HEK293 (cell line): ENCODE data around the gene SMOC1.

Source experiments
- CTCF ChIA-PET: fragments of 350-600 bp; formaldehyde crosslinking; extraction: SDS; loops from one replicate; lab custom pipeline; 2021; ENCODE audit warnings: antibody characterized with exemption; lab: Yijun Ruan, JAX
- POLR2A ChIA-PET: fragments of 300-600 bp; formaldehyde crosslinking; extraction: SDS; loops from one replicate; lab custom pipeline; 2020; ENCODE audit warnings: antibody characterized with exemption, inconsistent platforms; lab: Yijun Ruan, JAX
- H3K27ac ChIP-seq: fragments of 200-500 bp; sonication (Bioruptor generic); 2 replicates; pipeline ENCODE4 v1.5.1; 2014; ENCODE audit warnings: low read depth, low read length, control low read depth, inconsistent platforms; ENCODE audit errors: extremely low read depth
- H3K36me3 ChIP-seq, 2 experiments: fragments of 200-500 bp in 1 of 2; sonication (Bioruptor generic) in 1 of 2; 1 replicate in 1 of 2; 2 replicates in 1 of 2; pipeline ENCODE4 v1.5.1; 2014 to 2017; ENCODE audit warnings: inconsistent platforms in 2 of 2, low read length in 2 of 2; ENCODE audit not compliant: control insufficient read depth in 2 of 2, insufficient read depth in 1 of 2
- H3K4me1 ChIP-seq: fragments of 200-500 bp; sonication (Bioruptor generic); 2 replicates; pipeline ENCODE4 v1.5.1; 2014; ENCODE audit warnings: mild to moderate bottlenecking, low read length, inconsistent platforms; ENCODE audit not compliant: control insufficient read depth, insufficient read depth
- H3K4me3 ChIP-seq: 2 replicates; pipeline ENCODE4 v1.5.1; 2011; ENCODE audit warnings: low read depth, mild to moderate bottlenecking, control low read depth, low read length, moderate library complexity
- H3K9me3 ChIP-seq: fragments of 200-500 bp; sonication (Bioruptor generic); 2 replicates; pipeline ENCODE4 v1.5.1; 2014; ENCODE audit warnings: low read depth, low read length, inconsistent platforms; ENCODE audit not compliant: control insufficient read depth, insufficient read depth
- FEZF1 ChIP-seq: fragments of 450-650 bp; formaldehyde crosslinking; IDR thresholded peaks from 2 replicates; pipeline ENCODE4 v1.5.1; 2016; ENCODE audit warnings: missing biosample characterization, missing genetic modification characterization
- GLIS1 ChIP-seq: fragments of 450-650 bp; formaldehyde crosslinking; IDR thresholded peaks from 2 replicates; pipeline ENCODE4 v1.5.1; 2016; ENCODE audit warnings: missing biosample characterization, missing genetic modification characterization
- KLF16 ChIP-seq: fragments of 450-650 bp; formaldehyde crosslinking; IDR thresholded peaks from 2 replicates; pipeline ENCODE4 v1.5.1; 2017; ENCODE audit warnings: missing biosample characterization, missing genetic modification characterization
- MEIS1 ChIP-seq: sonication (generic); formaldehyde crosslinking; IDR thresholded peaks from 2 replicates; pipeline ENCODE4 v1.8.1; 2022; ENCODE audit warnings: missing genetic modification reagents, mild to moderate bottlenecking, borderline replicate concordance
- PRDM10 ChIP-seq: fragments of 450-650 bp; formaldehyde crosslinking; IDR thresholded peaks from 2 replicates; pipeline ENCODE4 v1.5.1; 2016; ENCODE audit warnings: missing biosample characterization, missing genetic modification characterization
- REST ChIP-seq: fragments of 450-650 bp; formaldehyde crosslinking; IDR thresholded peaks from 2 replicates; pipeline ENCODE4 v1.5.1; 2016; ENCODE audit warnings: missing biosample characterization, missing genetic modification characterization
- SCRT2 ChIP-seq: fragments of 450-650 bp; formaldehyde crosslinking; IDR thresholded peaks from 2 replicates; pipeline ENCODE4 v1.5.1; 2016; ENCODE audit warnings: missing biosample characterization, missing genetic modification characterization
- SP2 ChIP-seq: fragments of 450-650 bp; formaldehyde crosslinking; IDR thresholded peaks from 2 replicates; pipeline ENCODE4 v1.5.1; 2016; ENCODE audit warnings: missing biosample characterization, missing genetic modification characterization
- YY2 ChIP-seq: fragments of 450-650 bp; formaldehyde crosslinking; IDR thresholded peaks from 2 replicates; pipeline ENCODE4 v1.5.1; 2016; ENCODE audit warnings: missing biosample characterization, missing genetic modification characterization
- ZBTB10 ChIP-seq: fragments of 450-650 bp; formaldehyde crosslinking; IDR thresholded peaks from 2 replicates; pipeline ENCODE4 v1.5.1; 2016; ENCODE audit warnings: missing biosample characterization, missing genetic modification characterization
- ZFHX2 ChIP-seq: fragments of 450-650 bp; formaldehyde crosslinking; conservative IDR thresholded peaks from 2 replicates; pipeline ENCODE4 v1.5.1; 2016; ENCODE audit warnings: missing biosample characterization, missing genetic modification characterization
- ZNF138 ChIP-seq: fragments of 450-650 bp; formaldehyde crosslinking; IDR thresholded peaks from 2 replicates; pipeline ENCODE4 v1.5.1; 2016; ENCODE audit warnings: missing biosample characterization, missing genetic modification characterization, borderline replicate concordance
- ZNF140 ChIP-seq: fragments of 450-650 bp; formaldehyde crosslinking; IDR thresholded peaks from 2 replicates; pipeline ENCODE4 v1.5.1; 2016; ENCODE audit warnings: missing biosample characterization, missing genetic modification characterization
- ZNF202 ChIP-seq: fragments of 450-650 bp; formaldehyde crosslinking; IDR thresholded peaks from 2 replicates; pipeline ENCODE4 v1.5.1; 2016; ENCODE audit warnings: missing biosample characterization, missing genetic modification characterization, borderline replicate concordance
- ZNF24 ChIP-seq: fragments of 450-650 bp; formaldehyde crosslinking; IDR thresholded peaks from 2 replicates; pipeline ENCODE4 v1.5.1; 2016; ENCODE audit warnings: missing biosample characterization, missing genetic modification characterization
- ZNF302 ChIP-seq: fragments of 450-650 bp; formaldehyde crosslinking; IDR thresholded peaks from 2 replicates; pipeline ENCODE4 v1.5.1; 2016; ENCODE audit warnings: missing biosample characterization, missing genetic modification characterization, low read depth
- ZNF324 ChIP-seq: fragments of 450-650 bp; formaldehyde crosslinking; IDR thresholded peaks from 2 replicates; pipeline ENCODE4 v1.5.1; 2016; ENCODE audit warnings: missing biosample characterization, missing genetic modification characterization
- ZNF391 ChIP-seq: fragments of 450-650 bp; formaldehyde crosslinking; IDR thresholded peaks from 2 replicates; pipeline ENCODE4 v1.5.1; 2016; ENCODE audit warnings: low read depth, missing biosample characterization, missing genetic modification characterization, borderline replicate concordance
- ZNF416 ChIP-seq: fragments of 450-650 bp; formaldehyde crosslinking; IDR thresholded peaks from 2 replicates; pipeline ENCODE4 v1.5.1; 2016; ENCODE audit warnings: missing biosample characterization, missing genetic modification characterization
- ZNF449 ChIP-seq: fragments of 450-650 bp; formaldehyde crosslinking; IDR thresholded peaks from 2 replicates; pipeline ENCODE4 v1.5.1; 2017; ENCODE audit warnings: missing biosample characterization, mild to moderate bottlenecking, missing genetic modification characterization, moderate library complexity
- ZNF580 ChIP-seq: fragments of 450-650 bp; formaldehyde crosslinking; IDR thresholded peaks from 2 replicates; pipeline ENCODE4 v1.5.1; 2016; ENCODE audit warnings: missing biosample characterization, missing genetic modification characterization
- ZNF660 ChIP-seq: fragments of 450-650 bp; IDR thresholded peaks from 2 replicates; pipeline ENCODE4 v1.5.1; 2018; ENCODE audit warnings: missing biosample characterization, mild to moderate bottlenecking, missing genetic modification characterization
- ZNF768 ChIP-seq: fragments of 450-650 bp; formaldehyde crosslinking; IDR thresholded peaks from 2 replicates; pipeline ENCODE4 v1.5.1; 2018; ENCODE audit warnings: missing biosample characterization, mild to moderate bottlenecking, missing genetic modification characterization

SMOC1 gene

GRCh38 chr14:69968681-69969080, 89.5 kb downstream of the SMOC1 start (continued):
- TF ChIP-seq PRDM10, result no peak
- no peak for TF ChIP-seq ZNF416 (tag by site-specific recombination)
- TF ChIP-seq ZNF660 (tag by site-specific recombination), result no peak
- no peak for TF ChIP-seq ZNF138 (tag by site-specific recombination)
- TF ChIP-seq SCRT2 (tag by site-specific recombination), result no peak
- no peak for TF ChIP-seq ZNF302
- TF ChIP-seq YY2, result no peak
- TF ChIP-seq ZFHX2 (tag by site-specific recombination), result no peak
- TF ChIP-seq, all 188 proteins: peak for 0

- POLR2A ChIA-PET, result no interaction called here
Observed at GRCh38 chr14:69972755-69973154, 93.5 kb downstream of the SMOC1 start.

GRCh38 chr14:69973846-69974245, 94.6 kb downstream of the SMOC1 start:
- Histone ChIP-seq H3K9me3 (no peaks in the 10 kb centered on the region), H3K4me1 (peaks cover 8% of the 10 kb centered on the region), H3K36me3 (peaks cover 0 to 31% of the 10 kb centered on the region in 2 experiments; a peak in 2 of 3 replicates)
- ChIA-PET POLR2A (no interaction called here), CTCF (no interaction called here)
- no peak for TF ChIP-seq GLIS1 (tag by site-specific recombination)
- no peak for TF ChIP-seq SP2
- no peak for TF ChIP-seq ZNF391 (tag by site-specific recombination)
- no peak for TF ChIP-seq REST (tag by site-specific recombination)
- TF ChIP-seq ZNF449 (tag by site-specific recombination), result no peak
- TF ChIP-seq, all 188 proteins: peak for 0
- no peak overlapping the region for H3K27ac ChIP-seq
- H3K4me3 ChIP-seq, result no peak overlapping the region

More at GRCh38 chr14:69972755-69973154, 93.5 kb downstream of the SMOC1 start:
- Histone ChIP-seq H3K4me1 (peaks cover 8% of the 10 kb centered on the region), H3K36me3 (peaks cover 0 to 20% of the 10 kb centered on the region in 2 experiments; a peak in 1 of 3 replicates), H3K27ac (no peak overlapping the region), H3K9me3 (no peaks in the 10 kb centered on the region), H3K4me3 (no peak overlapping the region)
- CTCF ChIA-PET, result interaction anchor here (0.7 to 1.5 kb wide), 3 partner anchors 53 to 425 kb away, joined by 3 to 4 read pairs (median 4); no protein-coding TSS in a partner anchor
- TF ChIP-seq ZNF768 (tag by site-specific recombination) (no peak), ZNF324 (tag by site-specific recombination) (no peak), MEIS1 (CRISPR knock-in tag) (no peak), FEZF1 (tag by site-specific recombination) (no peak), ZBTB10 (tag by site-specific recombination) (no peak), ZNF140 (tag by site-specific recombination) (no peak), KLF16 (tag by site-specific recombination) (no peak), ZNF24 (tag by site-specific recombination) (no peak), ZNF580 (tag by site-specific recombination) (no peak), ZNF202 (tag by site-specific recombination) (no peak)
